Tibial nerve (tissue), 3 donors: ENCODE results near the gene HCRTR2.

ENCODE experiments used
- CTCF ChIP-seq, 5 experiments: fragments of 200-600 bp in 3 of 5; fragments of 450-650 bp in 2 of 5; sonication (generic) in 3 of 5; IDR thresholded peaks; one replicate each; pipeline ENCODE4 v1.5.1; 2016 to 2019; ENCODE audit warnings: antibody characterized with exemption in 5 of 5, mild to moderate bottlenecking in 3 of 5, moderate library complexity in 2 of 5
- POLR2A ChIP-seq, 2 donors: fragments of 450-650 bp; IDR thresholded peaks; one replicate each; pipeline ENCODE4 v1.6.1; 2017; ENCODE audit warnings: antibody characterized with exemption in 2 of 2, mild to moderate bottlenecking in 2 of 2, moderate library complexity in 2 of 2

- TF ChIP-seq CTCF (IDR thresholded peaks at IDR 0.05) (no peak), POLR2A (IDR thresholded peaks at IDR 0.05) (no peak)
Measured at GRCh38 chr6:55286824-55287223, 112.5 kb downstream of the HCRTR2 start.
